Endodermal cell (in vitro differentiated cells): Measurements from ENCODE around the gene APOBEC3H. TPM values are rescaled to one million over a fixed set of nuclear protein-coding genes. Genes with fewer than 3 reads are reported as not detected.
A peak's percentile ranks its signal among the peaks of the same experiment; 100 is the strongest.

Experiments
- DNase-seq: peaks from one replicate; pipeline ENCODE4 v3.0.0-alpha.2; 2017
- H3K27ac ChIP-seq: 2 replicates; pipeline ENCODE4 v1.5.1; 2013; ENCODE audit warnings: mild to moderate bottlenecking, low read depth, low read length, moderate library complexity
- H3K27me3 ChIP-seq: 2 replicates; pipeline ENCODE4 v1.6.1; 2013; ENCODE audit warnings: mild to moderate bottlenecking, low read length, moderate library complexity; ENCODE audit not compliant: insufficient read depth, control insufficient read depth, poor library complexity, severe bottlenecking
- H3K36me3 ChIP-seq: 2 replicates; pipeline ENCODE4 v1.7.0; 2013; ENCODE audit warnings: mild to moderate bottlenecking, low read length, moderate library complexity; ENCODE audit not compliant: control insufficient read depth, insufficient read depth
- H3K4me1 ChIP-seq: one replicate; pipeline ENCODE4 v1.7.0; 2013; ENCODE audit warnings: low read length; ENCODE audit not compliant: control insufficient read depth, insufficient read depth
- H3K4me3 ChIP-seq: 2 replicates; pipeline ENCODE4 v1.5.1; 2013; ENCODE audit warnings: mild to moderate bottlenecking, low read length, moderate library complexity
- H3K9ac ChIP-seq: 2 replicates; pipeline ENCODE4 v1.6.1; 2013; ENCODE audit warnings: mild to moderate bottlenecking, low read length, moderate library complexity; ENCODE audit not compliant: poor library complexity, severe bottlenecking; ENCODE audit errors: extremely low read depth
- H3K9me3 ChIP-seq: 2 replicates; pipeline ENCODE4 v1.6.1; 2013; ENCODE audit warnings: mild to moderate bottlenecking, low read length, moderate library complexity; ENCODE audit not compliant: control insufficient read depth
- H3K27ac Mint-ChIP-seq: 2 replicates; pipeline ENCODE4 v1.8.0; 2020; ENCODE audit warnings: mixed read lengths
- H3K27me3 Mint-ChIP-seq: 2 replicates; pipeline ENCODE4 v1.8.0; 2021; ENCODE audit warnings: mild to moderate bottlenecking, mixed read lengths; ENCODE audit not compliant: insufficient read depth
- H3K36me3 Mint-ChIP-seq: 2 replicates; pipeline ENCODE4 v1.8.0; 2020; ENCODE audit warnings: low read depth, mixed read lengths
- H3K4me1 Mint-ChIP-seq: 2 replicates; pipeline ENCODE4 v1.8.0; 2020; ENCODE audit warnings: mixed read lengths
- H3K4me3 Mint-ChIP-seq: 2 replicates; pipeline ENCODE4 v1.8.0; 2020; ENCODE audit warnings: mild to moderate bottlenecking, moderate library complexity, mixed read lengths
- H3K9me3 Mint-ChIP-seq: 2 replicates; pipeline ENCODE4 v1.8.0; 2020; ENCODE audit warnings: mild to moderate bottlenecking, mixed read lengths
- WGBS, 2 experiments: methylation state at CpG; one replicate each; pipeline versions ENCODE4 v1.1.5 to v1.1.7; 2013; ENCODE audit warnings: missing lambda C conversion rate in 2 of 2, mixed read lengths in 1 of 2; ENCODE audit not compliant: insufficient coverage in 1 of 2, insufficient read length in 1 of 2; 5-methylcytosine and 5-hydroxymethylcytosine counted together
- total RNA-seq, 2 donors: library from RNA; stranded (reverse); fragmentation: NEBNext Ultra II Directional in 1 of 2; extraction: Animal tissue kit (Norgen Biotek cat#: 25700) in 1 of 2; gene quantifications; 2 replicates in 1 of 2; 3 replicates in 1 of 2; pipeline ENCODE4 v1.2.1, GENCODE V29; 2021
- TF ChIP-seq, protein P1 (sequence below): fragments of 200-600 bp; sonication (generic); conservative IDR thresholded peaks from 2 replicates; pipeline ENCODE4 v1.5.0; 2021; ENCODE audit warnings: antibody characterized with exemption, mild to moderate bottlenecking

The APOBEC3H gene
- total RNA-seq, 2 donors from 2014 or later = not detected

DNA sequence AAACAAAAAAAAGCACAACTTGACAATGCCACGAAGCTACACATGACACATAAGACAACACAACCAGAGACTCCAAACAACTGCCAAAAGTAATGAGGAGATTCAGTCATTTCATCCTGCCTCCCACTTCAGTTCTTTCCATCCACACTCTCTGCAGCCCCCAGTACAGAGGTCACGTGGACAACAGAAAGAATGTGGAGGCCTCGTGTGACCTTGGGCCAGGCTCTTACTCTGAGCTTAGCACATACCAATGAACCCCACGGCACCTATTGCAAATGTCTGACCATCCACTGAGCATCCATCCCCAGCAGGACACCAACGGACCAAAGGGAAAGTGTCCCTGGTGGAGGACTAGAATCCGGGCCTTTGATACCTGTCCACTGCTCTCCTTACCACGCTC lies 42.9 kb downstream of the APOBEC3H start:
- Mint-ChIP-seq H3K27ac (no peak overlapping the region), H3K36me3 (no peaks in the 10 kb centered on the region), H3K27me3 (no peaks in the 10 kb centered on the region), H3K4me3 (no peak overlapping the region), H3K4me1 (peaks cover 19% of the 10 kb centered on the region), H3K9me3 (no peaks in the 10 kb centered on the region)
- no peak overlapping the region for H3K9ac ChIP-seq
- peaks cover 6% of the 10 kb centered on the region for H3K4me1 ChIP-seq
- no peaks in the 10 kb centered on the region for H3K9me3 ChIP-seq
- H3K4me3 ChIP-seq = no peak overlapping the region
- WGBS, 2 experiments = 85 to 94% methylated on average over 5 to 7 of the region's 7 CpGs
- H3K36me3 ChIP-seq = no peaks in the 10 kb centered on the region
- H3K27me3 ChIP-seq = no peaks in the 10 kb centered on the region
- TF ChIP-seq, protein P1, sequence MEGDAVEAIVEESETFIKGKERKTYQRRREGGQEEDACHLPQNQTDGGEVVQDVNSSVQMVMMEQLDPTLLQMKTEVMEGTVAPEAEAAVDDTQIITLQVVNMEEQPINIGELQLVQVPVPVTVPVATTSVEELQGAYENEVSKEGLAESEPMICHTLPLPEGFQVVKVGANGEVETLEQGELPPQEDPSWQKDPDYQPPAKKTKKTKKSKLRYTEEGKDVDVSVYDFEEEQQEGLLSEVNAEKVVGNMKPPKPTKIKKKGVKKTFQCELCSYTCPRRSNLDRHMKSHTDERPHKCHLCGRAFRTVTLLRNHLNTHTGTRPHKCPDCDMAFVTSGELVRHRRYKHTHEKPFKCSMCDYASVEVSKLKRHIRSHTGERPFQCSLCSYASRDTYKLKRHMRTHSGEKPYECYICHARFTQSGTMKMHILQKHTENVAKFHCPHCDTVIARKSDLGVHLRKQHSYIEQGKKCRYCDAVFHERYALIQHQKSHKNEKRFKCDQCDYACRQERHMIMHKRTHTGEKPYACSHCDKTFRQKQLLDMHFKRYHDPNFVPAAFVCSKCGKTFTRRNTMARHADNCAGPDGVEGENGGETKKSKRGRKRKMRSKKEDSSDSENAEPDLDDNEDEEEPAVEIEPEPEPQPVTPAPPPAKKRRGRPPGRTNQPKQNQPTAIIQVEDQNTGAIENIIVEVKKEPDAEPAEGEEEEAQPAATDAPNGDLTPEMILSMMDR = no peak
- no peak overlapping the region for H3K27ac ChIP-seq
- DNase-seq = peak; percentile 41

DNA sequence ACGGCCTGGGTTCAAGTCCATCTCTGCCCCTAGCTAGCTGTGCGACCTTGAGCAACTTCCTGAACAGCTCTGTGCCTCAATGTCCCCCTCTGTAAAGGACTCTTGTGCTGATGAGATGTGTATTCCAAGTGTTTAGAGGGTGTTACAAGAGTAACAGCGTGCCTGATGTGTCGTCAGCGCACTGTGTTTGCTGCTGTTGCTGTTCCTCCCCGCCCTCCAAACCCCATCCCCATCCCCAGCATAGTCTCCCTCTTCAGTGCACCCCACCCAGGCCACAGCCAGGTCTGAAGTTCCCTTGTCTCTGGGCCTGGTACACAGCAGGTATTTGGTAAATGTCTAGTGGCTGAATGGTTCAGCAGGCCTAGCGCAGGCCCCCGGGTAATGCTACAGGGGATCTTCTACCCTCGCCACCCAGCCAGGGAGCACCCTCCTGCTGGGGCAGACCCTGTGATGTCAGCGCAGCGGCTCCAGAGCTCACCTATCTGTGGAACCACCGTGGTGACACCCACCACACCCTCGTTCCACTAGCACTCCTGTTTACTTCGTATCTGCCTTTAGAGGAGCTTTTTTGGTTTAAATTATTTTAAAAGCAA lies 45.1 kb downstream of the APOBEC3H start:
- Histone ChIP-seq H3K9ac (no peak overlapping the region), H3K4me3 (no peak overlapping the region), H3K27me3 (no peaks in the 10 kb centered on the region), H3K9me3 (no peaks in the 10 kb centered on the region), H3K36me3 (no peaks in the 10 kb centered on the region), H3K4me1 (peaks cover 15% of the 10 kb centered on the region), H3K27ac (no peak overlapping the region)
- Mint-ChIP-seq H3K9me3 (no peaks in the 10 kb centered on the region), H3K27ac (no peak overlapping the region), H3K4me1 (peaks cover 16% of the 10 kb centered on the region), H3K36me3 (no peaks in the 10 kb centered on the region), H3K4me3 (no peak overlapping the region), H3K27me3 (no peaks in the 10 kb centered on the region)
- TF ChIP-seq, protein P1 = no peak
- DNase-seq = peak; percentile 40
- WGBS, 2 experiments = 96 to 98% methylated on average over 8 to 14 of the region's 14 CpGs

DNA sequence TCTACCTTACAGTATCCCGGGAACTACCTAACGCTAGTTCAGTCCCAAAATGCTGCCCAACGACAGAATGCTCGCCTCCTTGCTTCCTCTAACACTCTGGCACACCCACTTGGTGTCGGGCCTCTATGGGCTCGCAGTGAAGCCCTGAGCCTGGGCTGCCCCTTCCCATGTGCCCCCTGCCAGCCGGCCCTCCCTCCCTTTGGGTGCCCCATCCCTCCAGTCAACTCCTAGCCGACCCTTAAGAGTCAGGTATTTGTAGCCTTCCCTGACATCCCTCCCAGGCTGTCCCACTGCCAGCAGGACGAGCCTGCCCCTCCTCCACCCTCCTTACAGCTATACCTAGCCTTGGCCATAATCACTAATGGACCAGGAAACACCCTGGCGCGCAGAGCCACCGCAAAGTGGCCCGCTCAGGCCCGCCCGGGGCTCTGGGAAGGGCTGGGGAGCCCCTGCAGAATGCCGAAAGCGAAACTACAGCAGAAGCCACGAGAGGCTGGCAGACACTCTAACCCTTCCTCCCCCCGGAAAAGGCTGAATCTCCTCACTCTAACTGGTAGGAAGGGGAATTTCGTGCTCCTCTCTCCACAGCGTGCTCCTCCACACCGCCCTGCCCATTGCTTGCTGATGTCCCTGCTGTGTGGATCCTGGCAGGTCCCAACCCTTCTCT lies 47.2 kb downstream of the APOBEC3H start:
- no peak overlapping the region for H3K27ac ChIP-seq
- peak; percentile 81 for DNase-seq
- H3K9me3 Mint-ChIP-seq = no peaks in the 10 kb centered on the region
- TF ChIP-seq, protein P1 = no peak
- H3K9ac ChIP-seq = no peak overlapping the region
- peak overlapping the region; percentile 21 for H3K27ac Mint-ChIP-seq
- peaks cover 24% of the 10 kb centered on the region for H3K4me1 Mint-ChIP-seq
- H3K4me1 ChIP-seq = peaks cover 30% of the 10 kb centered on the region
- H3K27me3 Mint-ChIP-seq = no peaks in the 10 kb centered on the region
- WGBS, 2 experiments = 35 to 36% methylated on average over 13 to 22 of the region's 22 CpGs
- no peaks in the 10 kb centered on the region for H3K36me3 ChIP-seq
- H3K4me3 Mint-ChIP-seq = peak overlapping the region; percentile 65
- peak overlapping the region; percentile 92 for H3K4me3 ChIP-seq
- H3K9me3 ChIP-seq = no peaks in the 10 kb centered on the region
- H3K36me3 Mint-ChIP-seq = no peaks in the 10 kb centered on the region
- H3K27me3 ChIP-seq = no peaks in the 10 kb centered on the region
